Lower leg skin (tissue), 3 donors: ENCODE results near the gene MKLN1.

ENCODE experiments used
- CTCF ChIP-seq, 3 donors: fragments of 450-650 bp; IDR thresholded peaks; one replicate each; pipeline ENCODE4 v1.5.1; 2016; ENCODE audit warnings: antibody characterized with exemption in 3 of 3, mild to moderate bottlenecking in 3 of 3, moderate library complexity in 2 of 3
- POLR2A ChIP-seq, 2 donors: fragments of 450-650 bp; IDR thresholded peaks; one replicate each; pipeline ENCODE4 v1.6.1; 2016 to 2017; ENCODE audit warnings: antibody characterized with exemption in 2 of 2, mild to moderate bottlenecking in 1 of 2, moderate library complexity in 1 of 2

GRCh38 chr7:131371411-131371810 lies 43.7 kb downstream of the MKLN1 start:
- TF ChIP-seq CTCF (IDR thresholded peaks at IDR 0.05) (no peak), POLR2A (IDR thresholded peaks at IDR 0.05) (no peak)
